Measurements from ENCODE around the gene BLTP3B.

BLTP3B gene

DNA sequence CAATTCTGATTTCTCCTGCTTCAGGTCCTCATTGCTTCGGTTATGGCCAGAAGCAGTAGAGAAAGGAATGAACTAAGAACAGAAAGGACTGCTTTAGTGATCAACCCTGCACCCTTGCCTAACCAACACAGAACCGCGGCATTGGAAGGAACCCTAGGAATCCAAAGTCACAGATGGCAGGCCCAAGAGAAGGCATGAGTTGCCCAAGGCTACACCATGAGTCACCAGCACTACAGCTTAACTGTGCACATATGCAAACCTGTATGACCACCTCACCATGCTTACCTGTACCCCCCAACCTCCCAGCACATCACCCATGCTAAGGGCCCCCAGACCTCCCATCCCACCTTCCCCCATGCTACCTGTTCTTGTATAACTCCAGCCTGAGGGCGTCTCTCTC lies 25.9 kb upstream of the BLTP3B start:
- 0 out of 3 replicates have a peak, but pooled peaks have one; percentile 20 for ATAC-seq (ENCODE audit: low read depth)
- no peak overlapping the region for H3K27ac ChIP-seq (ENCODE audit: poor library complexity, severe bottlenecking)
- H3K4me1 ChIP-seq (ENCODE audit: insufficient read depth, poor library complexity, severe bottlenecking): no peaks in the 10 kb centered on the region
- H3K9me3 ChIP-seq (ENCODE audit: severe bottlenecking): no peaks in the 10 kb centered on the region
- no peak overlapping the region for H3K4me3 ChIP-seq (ENCODE audit: severe bottlenecking)
- H3K27me3 ChIP-seq (ENCODE audit: insufficient read depth, poor library complexity, severe bottlenecking): no peaks in the 10 kb centered on the region
- H3K36me3 ChIP-seq (ENCODE audit: low read depth): peaks cover 5% of the 10 kb centered on the region; the same call in 1 of the 2 replicates
- TF ChIP-seq, protein P1, sequence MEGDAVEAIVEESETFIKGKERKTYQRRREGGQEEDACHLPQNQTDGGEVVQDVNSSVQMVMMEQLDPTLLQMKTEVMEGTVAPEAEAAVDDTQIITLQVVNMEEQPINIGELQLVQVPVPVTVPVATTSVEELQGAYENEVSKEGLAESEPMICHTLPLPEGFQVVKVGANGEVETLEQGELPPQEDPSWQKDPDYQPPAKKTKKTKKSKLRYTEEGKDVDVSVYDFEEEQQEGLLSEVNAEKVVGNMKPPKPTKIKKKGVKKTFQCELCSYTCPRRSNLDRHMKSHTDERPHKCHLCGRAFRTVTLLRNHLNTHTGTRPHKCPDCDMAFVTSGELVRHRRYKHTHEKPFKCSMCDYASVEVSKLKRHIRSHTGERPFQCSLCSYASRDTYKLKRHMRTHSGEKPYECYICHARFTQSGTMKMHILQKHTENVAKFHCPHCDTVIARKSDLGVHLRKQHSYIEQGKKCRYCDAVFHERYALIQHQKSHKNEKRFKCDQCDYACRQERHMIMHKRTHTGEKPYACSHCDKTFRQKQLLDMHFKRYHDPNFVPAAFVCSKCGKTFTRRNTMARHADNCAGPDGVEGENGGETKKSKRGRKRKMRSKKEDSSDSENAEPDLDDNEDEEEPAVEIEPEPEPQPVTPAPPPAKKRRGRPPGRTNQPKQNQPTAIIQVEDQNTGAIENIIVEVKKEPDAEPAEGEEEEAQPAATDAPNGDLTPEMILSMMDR (IDR thresholded peaks at IDR 0.05; ENCODE audit: poor library complexity, severe bottlenecking): no peak
- DNase-seq (ENCODE audit: low spot score): no peak

DNA sequence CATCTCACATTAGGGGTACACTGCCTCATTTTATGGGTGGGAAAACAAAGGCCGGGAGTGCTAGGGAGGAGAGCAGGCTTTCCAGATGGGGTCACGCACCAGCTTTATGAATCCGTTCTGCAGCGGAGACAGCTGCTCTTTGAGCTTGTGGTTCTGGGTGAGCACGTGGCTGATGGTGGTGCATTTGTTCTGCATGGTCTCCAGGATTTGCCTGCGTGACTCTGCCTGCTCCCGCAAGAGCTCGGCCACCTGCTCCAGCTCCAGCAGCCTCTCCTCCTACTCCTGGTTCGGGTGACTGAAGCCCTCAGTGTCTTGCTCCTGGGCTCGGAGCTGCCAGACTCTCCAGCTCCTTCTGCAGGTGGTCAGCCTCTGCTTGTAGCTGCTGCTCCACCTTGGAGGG lies 23.6 kb upstream of the BLTP3B start:
- no peaks in the 10 kb centered on the region for H3K27me3 ChIP-seq (ENCODE audit: insufficient read depth, poor library complexity, severe bottlenecking)
- H3K9me3 ChIP-seq (ENCODE audit: severe bottlenecking): no peaks in the 10 kb centered on the region
- DNase-seq (ENCODE audit: low spot score): no peak
- TF ChIP-seq, protein P1 (IDR thresholded peaks at IDR 0.05; ENCODE audit: poor library complexity, severe bottlenecking): no peak
- no peak for ATAC-seq (ENCODE audit: low read depth)
- H3K27ac ChIP-seq (ENCODE audit: poor library complexity, severe bottlenecking): no peak overlapping the region
- H3K36me3 ChIP-seq (ENCODE audit: low read depth): no peaks in the 10 kb centered on the region
- no peak overlapping the region for H3K4me3 ChIP-seq (ENCODE audit: severe bottlenecking)
- H3K4me1 ChIP-seq (ENCODE audit: insufficient read depth, poor library complexity, severe bottlenecking): no peaks in the 10 kb centered on the region

DNA sequence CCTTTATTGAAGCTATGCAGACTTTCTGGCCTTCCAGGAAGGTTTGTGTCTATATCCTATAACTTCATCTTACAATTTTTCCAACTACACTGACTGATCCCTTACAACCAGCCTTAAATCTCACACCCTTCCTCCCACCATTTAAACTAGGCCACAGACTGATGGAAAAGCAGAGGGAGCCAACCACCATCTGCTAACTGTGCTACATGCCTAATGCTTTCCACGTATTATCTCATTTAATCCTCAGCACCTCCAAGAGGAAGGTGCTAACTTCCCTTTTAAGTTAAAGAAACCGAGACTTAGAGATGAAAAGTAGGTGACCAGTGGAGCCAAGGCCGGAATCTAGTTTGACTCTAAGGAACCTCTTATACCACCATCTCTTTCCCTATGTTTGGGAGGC lies 22.7 kb upstream of the BLTP3B start:
- Histone ChIP-seq H3K27ac (ENCODE audit: poor library complexity, severe bottlenecking) (no peak overlapping the region), H3K9me3 (ENCODE audit: severe bottlenecking) (no peaks in the 10 kb centered on the region), H3K4me3 (ENCODE audit: severe bottlenecking) (no peak overlapping the region), H3K27me3 (ENCODE audit: insufficient read depth, poor library complexity, severe bottlenecking) (no peaks in the 10 kb centered on the region), H3K4me1 (ENCODE audit: insufficient read depth, poor library complexity, severe bottlenecking) (no peaks in the 10 kb centered on the region), H3K36me3 (ENCODE audit: low read depth) (no peaks in the 10 kb centered on the region)
- TF ChIP-seq, protein P1 (IDR thresholded peaks at IDR 0.05; ENCODE audit: poor library complexity, severe bottlenecking): no peak
- no peak for DNase-seq (ENCODE audit: low spot score)
- ATAC-seq (ENCODE audit: low read depth): no peak

DNA sequence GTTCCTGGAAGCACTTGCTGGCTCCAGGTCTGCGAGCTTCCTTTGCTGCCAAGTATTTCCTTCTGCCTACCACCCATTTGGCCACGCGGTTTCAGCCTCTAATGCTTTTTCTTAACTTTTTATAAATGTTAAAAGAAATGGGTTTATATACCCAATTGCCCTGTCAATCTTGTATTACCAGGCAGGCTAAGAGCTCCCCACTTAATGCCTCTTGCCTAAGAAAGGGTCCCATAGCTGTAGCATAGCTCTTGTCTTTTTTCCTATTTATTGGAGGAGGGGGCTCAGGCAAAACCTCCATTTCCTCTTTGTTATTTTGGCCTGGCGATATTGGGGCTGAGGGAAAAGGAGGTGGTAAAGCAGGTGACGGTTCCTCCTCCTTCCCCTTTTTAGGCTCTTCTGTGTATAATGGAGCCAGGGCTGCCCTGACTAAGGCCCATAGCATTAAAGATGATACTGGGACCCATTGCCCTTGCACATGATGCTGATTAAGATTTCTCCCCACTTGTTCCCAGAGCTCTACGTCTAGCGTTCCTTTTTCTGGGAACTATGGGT lies 21.6 kb upstream of the BLTP3B start:
- TF ChIP-seq, protein P1 (IDR thresholded peaks at IDR 0.05; ENCODE audit: poor library complexity, severe bottlenecking): no peak
- no peaks in the 10 kb centered on the region for H3K4me1 ChIP-seq (ENCODE audit: insufficient read depth, poor library complexity, severe bottlenecking)
- H3K9me3 ChIP-seq (ENCODE audit: severe bottlenecking): no peaks in the 10 kb centered on the region
- no peaks in the 10 kb centered on the region for H3K36me3 ChIP-seq (ENCODE audit: low read depth)
- H3K27ac ChIP-seq (ENCODE audit: poor library complexity, severe bottlenecking): no peak overlapping the region
- DNase-seq (ENCODE audit: low spot score) (no peak), ATAC-seq (ENCODE audit: low read depth) (peak; percentile 5; the same call in 2 of the 3 replicates)
- H3K27me3 ChIP-seq (ENCODE audit: insufficient read depth, poor library complexity, severe bottlenecking): no peaks in the 10 kb centered on the region
- no peak overlapping the region for H3K4me3 ChIP-seq (ENCODE audit: severe bottlenecking)

DNA sequence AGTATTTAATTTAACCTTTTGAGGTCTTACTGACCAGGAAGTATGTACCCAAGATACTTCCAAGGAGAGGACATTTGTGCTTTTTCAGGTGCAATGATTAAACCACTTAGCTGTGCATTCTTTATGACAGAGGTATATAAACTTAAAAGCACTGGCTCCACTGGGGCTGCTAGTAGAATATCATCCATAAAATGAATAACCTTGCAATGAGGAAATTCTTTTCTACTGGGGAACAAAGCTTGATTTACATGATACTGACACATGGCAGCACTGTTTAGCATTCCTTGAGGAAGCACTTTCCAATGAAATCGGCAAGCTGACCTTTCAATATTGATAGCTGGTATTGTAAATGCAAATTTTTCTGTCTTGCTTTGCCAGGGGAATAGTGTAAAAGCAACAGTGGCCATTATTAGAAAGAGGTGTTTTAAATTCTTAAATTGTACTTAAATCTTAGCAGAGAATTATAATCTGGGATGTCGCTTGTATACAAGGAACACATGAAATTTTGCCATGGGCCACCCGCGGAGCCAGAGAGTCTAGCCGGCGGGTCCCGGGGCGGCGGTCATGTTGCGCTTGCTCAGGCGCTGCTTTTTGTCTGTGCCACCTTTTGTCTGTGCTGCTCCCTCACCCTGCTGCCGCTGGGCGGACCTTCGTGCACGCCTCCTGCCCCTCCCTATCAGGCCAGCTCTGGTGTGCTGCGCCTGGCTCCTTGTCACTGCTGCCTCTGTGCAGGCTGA lies 20.9 kb upstream of the BLTP3B start:
- TF ChIP-seq, protein P1 (IDR thresholded peaks at IDR 0.05; ENCODE audit: poor library complexity, severe bottlenecking): peak; percentile 26
- Histone ChIP-seq H3K36me3 (ENCODE audit: low read depth) (no peaks in the 10 kb centered on the region), H3K4me3 (ENCODE audit: severe bottlenecking) (peak overlapping the region; percentile 7), H3K27ac (ENCODE audit: poor library complexity, severe bottlenecking) (no peak overlapping the region), H3K9me3 (ENCODE audit: severe bottlenecking) (no peaks in the 10 kb centered on the region), H3K4me1 (ENCODE audit: insufficient read depth, poor library complexity, severe bottlenecking) (no peaks in the 10 kb centered on the region), H3K27me3 (ENCODE audit: insufficient read depth, poor library complexity, severe bottlenecking) (no peaks in the 10 kb centered on the region)
- ATAC-seq (ENCODE audit: low read depth) (peak; percentile 98), DNase-seq (ENCODE audit: low spot score) (no peak)
